NCI-H510A treated with DMSO at 0.1 percent for 48 hours (cell line): ENCODE measurements around the gene SNAI3.

ENCODE experiments used
- DNase-seq: peaks from one replicate; lab custom pipeline; 2025; lab: John Stamatoyannopoulos, UW

SNAI3 gene

GRCh38 chr16:88705801-88706228 lies 19.5 kb upstream of the SNAI3 start:
- no peak for DNase-seq

GRCh38 chr16:88705076-88705684 lies 18.9 kb upstream of the SNAI3 start:
- DNase-seq: no peak

- DNase-seq: no peak
Measured at GRCh38 chr16:88703486-88704309, 17.4 kb upstream of the SNAI3 start.

GRCh38 chr16:88702371-88703210 lies 16.3 kb upstream of the SNAI3 start:
- DNase-seq: no peak

- no peak for DNase-seq
Measured at GRCh38 chr16:88701581-88702370, 15.5 kb upstream of the SNAI3 start.

GRCh38 chr16:88700636-88701482 lies 14.6 kb upstream of the SNAI3 start:
- no peak for DNase-seq

GRCh38 chr16:88700322-88700635 lies 14.0 kb upstream of the SNAI3 start:
- DNase-seq: no peak

GRCh38 chr16:88699180-88699579 lies 12.9 kb upstream of the SNAI3 start:
- no peak for DNase-seq

- no peak for DNase-seq
Measured at GRCh38 chr16:88698646-88699045, 12.3 kb upstream of the SNAI3 start.

GRCh38 chr16:88697831-88698615 lies 11.7 kb upstream of the SNAI3 start:
- DNase-seq: no peak

- DNase-seq: no peak
Measured at GRCh38 chr16:88697116-88697830, 11.0 kb upstream of the SNAI3 start.

- DNase-seq: no peak
Measured at GRCh38 chr16:88696441-88696840, 10.1 kb upstream of the SNAI3 start.

GRCh38 chr16:88695753-88696152 lies 9.4 kb upstream of the SNAI3 start:
- no peak for DNase-seq

- no peak for DNase-seq
Measured at GRCh38 chr16:88695218-88695617, 8.9 kb upstream of the SNAI3 start.

GRCh38 chr16:88694221-88695087 lies 8.1 kb upstream of the SNAI3 start:
- DNase-seq: no peak

GRCh38 chr16:88693420-88694177 lies 7.3 kb upstream of the SNAI3 start:
- DNase-seq: no peak

- DNase-seq: no peak
Measured at GRCh38 chr16:88692861-88693260, 6.6 kb upstream of the SNAI3 start.
